Measurements from ENCODE around the gene XRCC6. TPM values are rescaled to one million over a fixed set of nuclear protein-coding genes. Genes with fewer than 3 reads are reported as not detected.

XRCC6 gene
- total and polyA plus RNA-seq, 2 of the 13 experiments (the other 11 are each of a cell fraction or from before 2014, with no cell fraction given): 124 to 625 TPM

DNA sequence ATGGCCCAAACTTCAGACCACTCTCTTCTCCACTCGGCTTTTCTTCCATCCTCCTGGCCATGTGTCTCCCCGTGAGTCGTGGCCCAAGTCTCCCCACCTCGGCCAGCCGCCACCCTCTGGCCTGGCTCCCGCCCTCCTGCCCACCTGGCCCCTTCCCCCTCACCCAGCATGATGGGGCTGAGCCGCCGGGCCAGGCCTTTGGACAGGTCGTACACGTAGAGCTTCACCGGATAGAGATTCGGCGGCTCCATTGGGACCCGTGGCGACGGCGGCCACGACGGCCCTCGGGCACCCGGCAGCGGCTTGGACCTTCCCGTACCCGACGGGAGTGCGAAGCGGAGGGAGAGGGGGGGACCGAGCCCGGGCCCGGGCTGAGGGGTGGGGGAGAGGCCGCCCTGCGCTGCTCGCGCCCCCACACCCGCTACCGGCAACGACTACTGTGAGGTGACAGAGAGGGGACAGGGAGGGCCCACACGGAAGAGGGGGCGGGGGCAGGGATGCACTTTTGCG lies 451 bp upstream of the XRCC6 start, which contains the start of gene DESI1 (continued):
- TF ChIP-seq, protein P1, sequence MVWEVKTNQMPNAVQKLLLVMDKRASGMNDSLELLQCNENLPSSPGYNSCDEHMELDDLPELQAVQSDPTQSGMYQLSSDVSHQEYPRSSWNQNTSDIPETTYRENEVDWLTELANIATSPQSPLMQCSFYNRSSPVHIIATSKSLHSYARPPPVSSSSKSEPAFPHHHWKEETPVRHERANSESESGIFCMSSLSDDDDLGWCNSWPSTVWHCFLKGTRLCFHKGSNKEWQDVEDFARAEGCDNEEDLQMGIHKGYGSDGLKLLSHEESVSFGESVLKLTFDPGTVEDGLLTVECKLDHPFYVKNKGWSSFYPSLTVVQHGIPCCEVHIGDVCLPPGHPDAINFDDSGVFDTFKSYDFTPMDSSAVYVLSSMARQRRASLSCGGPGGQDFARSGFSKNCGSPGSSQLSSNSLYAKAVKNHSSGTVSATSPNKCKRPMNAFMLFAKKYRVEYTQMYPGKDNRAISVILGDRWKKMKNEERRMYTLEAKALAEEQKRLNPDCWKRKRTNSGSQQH (CRISPR knock-in tag; IDR thresholded peaks at IDR 0.05; ENCODE audit: low read depth): no peak
- TF ChIP-seq CREB3 (CRISPR knock-in tag; IDR thresholded peaks at IDR 0.05): no peak
- no peak; the same call in 1 of the 2 replicates for TF ChIP-seq MEIS2 (CRISPR knock-in tag; IDR thresholded peaks at IDR 0.05)
- TF ChIP-seq, protein P2, sequence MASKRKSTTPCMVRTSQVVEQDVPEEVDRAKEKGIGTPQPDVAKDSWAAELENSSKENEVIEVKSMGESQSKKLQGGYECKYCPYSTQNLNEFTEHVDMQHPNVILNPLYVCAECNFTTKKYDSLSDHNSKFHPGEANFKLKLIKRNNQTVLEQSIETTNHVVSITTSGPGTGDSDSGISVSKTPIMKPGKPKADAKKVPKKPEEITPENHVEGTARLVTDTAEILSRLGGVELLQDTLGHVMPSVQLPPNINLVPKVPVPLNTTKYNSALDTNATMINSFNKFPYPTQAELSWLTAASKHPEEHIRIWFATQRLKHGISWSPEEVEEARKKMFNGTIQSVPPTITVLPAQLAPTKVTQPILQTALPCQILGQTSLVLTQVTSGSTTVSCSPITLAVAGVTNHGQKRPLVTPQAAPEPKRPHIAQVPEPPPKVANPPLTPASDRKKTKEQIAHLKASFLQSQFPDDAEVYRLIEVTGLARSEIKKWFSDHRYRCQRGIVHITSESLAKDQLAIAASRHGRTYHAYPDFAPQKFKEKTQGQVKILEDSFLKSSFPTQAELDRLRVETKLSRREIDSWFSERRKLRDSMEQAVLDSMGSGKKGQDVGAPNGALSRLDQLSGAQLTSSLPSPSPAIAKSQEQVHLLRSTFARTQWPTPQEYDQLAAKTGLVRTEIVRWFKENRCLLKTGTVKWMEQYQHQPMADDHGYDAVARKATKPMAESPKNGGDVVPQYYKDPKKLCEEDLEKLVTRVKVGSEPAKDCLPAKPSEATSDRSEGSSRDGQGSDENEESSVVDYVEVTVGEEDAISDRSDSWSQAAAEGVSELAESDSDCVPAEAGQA (IDR thresholded peaks at IDR 0.05; ENCODE audit: low read depth): no peak
- TF ChIP-seq, protein P2 (CRISPR knock-in tag; IDR thresholded peaks at IDR 0.05; ENCODE audit: borderline replicate concordance): no peak
- no peak for TF ChIP-seq MAFF (IDR thresholded peaks at IDR 0.05; ENCODE audit: low read depth, low read length)
- no peak for TF ChIP-seq RFXANK (CRISPR knock-in tag; IDR thresholded peaks at IDR 0.05)
- no peak for TF ChIP-seq PCBP2 (optimal IDR thresholded peaks at IDR 0.05; ENCODE audit: low read depth, low read length, poor library complexity, severe bottlenecking)
- 0 out of 2 replicates have a peak, but pooled peaks have one; percentile 3 for TF ChIP-seq SALL2 (CRISPR knock-in tag; IDR thresholded peaks at IDR 0.05)
- TF ChIP-seq NKX3-1 (CRISPR knock-in tag; IDR thresholded peaks at IDR 0.05): no peak
- no peak for TF ChIP-seq DMAP1 (CRISPR knock-in tag; IDR thresholded peaks at IDR 0.05)
- no peak for TF ChIP-seq ZNF567 (CRISPR knock-in tag; IDR thresholded peaks at IDR 0.05; ENCODE audit: borderline replicate concordance)
- TF ChIP-seq ZNF510 (CRISPR knock-in tag; IDR thresholded peaks at IDR 0.05; ENCODE audit: low read depth): no peak
- TF ChIP-seq ZBTB2 (CRISPR knock-in tag; IDR thresholded peaks at IDR 0.05; ENCODE audit: low read depth): peak; percentile 65
- TF ChIP-seq GABPB1 (CRISPR knock-in tag; IDR thresholded peaks at IDR 0.05): no peak
- TF ChIP-seq HDAC6 (IDR thresholded peaks at IDR 0.05; ENCODE audit: low read depth, low read length): no peak
- no peak for TF ChIP-seq THYN1 (CRISPR knock-in tag; IDR thresholded peaks at IDR 0.05; ENCODE audit: borderline replicate concordance, low read depth)
- TF ChIP-seq TBL1XR1 (IDR thresholded peaks at IDR 0.05; ENCODE audit: borderline replicate concordance, low read length, partially characterized antibody): no peak
- TF ChIP-seq ZNF564 (CRISPR knock-in tag; IDR thresholded peaks at IDR 0.05): no peak
